ENCODE results near the gene GDE1. TPM values are rescaled to one million over a fixed set of nuclear protein-coding genes. Genes with fewer than 3 reads are reported as not detected.

The GDE1 gene
- total RNA-seq, 1 experiment from 2014 or later: 48.6 TPM

GRCh38 chr16:19460397-19460796, 61.5 kb downstream of the GDE1 start:
- H2BK20ac ChIP-seq (ENCODE audit: low read depth, low read length, poor library complexity, severe bottlenecking): no peak overlapping the region
- H2BK120ac ChIP-seq (ENCODE audit: low read depth, low read length, poor library complexity, severe bottlenecking): no peak overlapping the region
- no peaks in the 10 kb centered on the region for H4K20me1 ChIP-seq (ENCODE audit: control insufficient read depth, insufficient read depth, insufficient read length)
- H3K4me1 ChIP-seq (ENCODE audit: insufficient read depth, low read length): no peaks in the 10 kb centered on the region
- Mint-ChIP-seq H3K4me1 (no peaks in the 10 kb centered on the region), H3K27me3 (ENCODE audit: low read depth) (no peaks in the 10 kb centered on the region), H3K27ac (no peak overlapping the region), H3K9me3 (no peaks in the 10 kb centered on the region; a peak in 1 of 5 replicates), H3K4me3 (no peak overlapping the region), H3K36me3 (ENCODE audit: insufficient read depth in 1 of 3, low read depth in 3 of 3) (peaks cover 0 to 2% (median 0%) of the 10 kb centered on the region in 3 experiments; a peak in 1 of 7 replicates)
- no peak overlapping the region for H3K27ac ChIP-seq (ENCODE audit: insufficient read length, low read depth, low read length)
- no peak overlapping the region for H3K4ac ChIP-seq (ENCODE audit: low read depth, low read length)
- H3K14ac ChIP-seq (ENCODE audit: insufficient read depth, low read length): no peak overlapping the region
- no peak overlapping the region for H3K4me2 ChIP-seq (ENCODE audit: insufficient read depth, insufficient read length, low read length)
- H2AK5ac ChIP-seq (ENCODE audit: insufficient read length, low read length): no peak overlapping the region
- TF ChIP-seq CTCF (conservative IDR thresholded peaks at IDR 0.05): no peak
- no peak overlapping the region for H3T11ph ChIP-seq (ENCODE audit: low read length)
- H2AFZ ChIP-seq (ENCODE audit: low read length): no peak overlapping the region
- no peaks in the 10 kb centered on the region for H3K9me3 ChIP-seq (ENCODE audit: control insufficient read depth, low read depth, low read length)
- no peak overlapping the region for H3K23ac ChIP-seq (ENCODE audit: insufficient read length, low read depth, low read length)
- no peaks in the 10 kb centered on the region for H3K27me3 ChIP-seq (ENCODE audit: insufficient read depth, low read length)
- H4K5ac ChIP-seq (ENCODE audit: insufficient read length, low read depth, low read length): no peak overlapping the region
- DNase-seq: no peak
- H2BK5ac ChIP-seq (ENCODE audit: insufficient read length, low read length): no peak overlapping the region
- H4K8ac ChIP-seq (replicated peaks; ENCODE audit: insufficient read length, low read depth, low read length): no peak overlapping the region
- no peaks in the 10 kb centered on the region for H3K23me2 ChIP-seq (ENCODE audit: insufficient read length, low read depth, low read length, poor library complexity, severe bottlenecking)
- no peaks in the 10 kb centered on the region for H3K79me2 ChIP-seq (ENCODE audit: insufficient read depth, low read length)
- WGBS (ENCODE audit: extremely low coverage, insufficient read length, low lambda C conversion rate): no CpG with 5 or more reads among the region's 2 CpGs
- H2BK15ac ChIP-seq (ENCODE audit: low read depth, low read length): no peak overlapping the region
- no peaks in the 10 kb centered on the region for H3K79me1 ChIP-seq (ENCODE audit: insufficient read depth, low read depth, low read length, poor library complexity, severe bottlenecking)
- H3K56ac ChIP-seq (ENCODE audit: insufficient read length, low read depth, low read length): no peak overlapping the region
- H4K91ac ChIP-seq (ENCODE audit: insufficient read length, low read depth, low read length): no peak overlapping the region
- no peak overlapping the region for H3K18ac ChIP-seq (ENCODE audit: insufficient read length, low read depth, low read length)
- H3K9ac ChIP-seq (ENCODE audit: extremely low read depth, insufficient read length, low read length): no peak overlapping the region
- no peak overlapping the region for H2BK12ac ChIP-seq (ENCODE audit: insufficient read length, low read depth, low read length)
